K562 (cell line): ENCODE data around the gene ANO8. TPM values are rescaled to one million over a fixed set of nuclear protein-coding genes. Genes with fewer than 3 reads are reported as not detected.

Source experiments
- CBFA2T3 ChIP-seq: fragments of 450-650 bp; IDR thresholded peaks from 2 replicates; pipeline ENCODE4 v1.6.1; 2017
- CBX5 ChIP-seq: IDR thresholded peaks from 2 replicates; pipeline ENCODE4 v1.6.1; 2014; ENCODE audit warnings: low read depth, borderline replicate concordance
- CREM ChIP-seq: IDR thresholded peaks from 2 replicates; pipeline ENCODE4 v1.6.1; 2014; ENCODE audit warnings: antibody characterized with exemption, low read depth
- CSDE1 ChIP-seq, 2 experiments: fragments of 450-650 bp; IDR thresholded peaks; 2 replicates each; pipeline ENCODE4 v1.6.1; 2016; ENCODE audit warnings: mild to moderate bottlenecking in 1 of 2
- HCFC1 ChIP-seq: IDR thresholded peaks from 2 replicates; pipeline ENCODE4 v1.6.1; 2012; ENCODE audit warnings: low read depth, low read length, improper control_type of control experiment
- KLF10 ChIP-seq: fragments of 250-450 bp; sonication (Bioruptor Pico); IDR thresholded peaks from 2 replicates; pipeline ENCODE4 v1.6.1; 2021; ENCODE audit warnings: matching md5 sums
- NFYB ChIP-seq: IDR thresholded peaks from 2 replicates; pipeline ENCODE4 v1.6.1; 2011; ENCODE audit warnings: mild to moderate bottlenecking, moderate library complexity; ENCODE audit not compliant: insufficient read length; ENCODE audit errors: extremely low read depth
- RBM25 ChIP-seq: fragments of 200-400 bp; formaldehyde crosslinking; IDR thresholded peaks from 2 replicates; pipeline ENCODE4 v1.6.1; 2018; ENCODE audit warnings: low read length, low read depth, moderate library complexity; ENCODE audit not compliant: severe bottlenecking
- SMAD4 ChIP-seq: fragments of 250-450 bp; sonication (Bioruptor Pico); conservative IDR thresholded peaks from 2 replicates; pipeline ENCODE4 v1.8.0; 2021; ENCODE audit warnings: inconsistent platforms, mild to moderate bottlenecking, moderate library complexity
- SNIP1 ChIP-seq: fragments of 450-650 bp; IDR thresholded peaks from 2 replicates; pipeline ENCODE4 v1.7.1; 2017; ENCODE audit warnings: low read depth, mild to moderate bottlenecking
- SP2 ChIP-seq: IDR thresholded peaks from 2 replicates; pipeline ENCODE4 v1.6.1; 2011; ENCODE audit warnings: mild to moderate bottlenecking, low read depth, low read length, moderate library complexity; ENCODE audit not compliant: poor library complexity, severe bottlenecking; ENCODE audit errors: extremely low read depth
- ZEB2 ChIP-seq: fragments of 450-650 bp; IDR thresholded peaks from 2 replicates; pipeline ENCODE4 v1.6.1; 2016
- ZNF436 ChIP-seq: fragments of 250-450, 450-650 bp; sonication (Bioruptor Pico); formaldehyde crosslinking; IDR thresholded peaks from 2 replicates; pipeline ENCODE4 v1.7.0; 2020; ENCODE audit warnings: mild to moderate bottlenecking
- ZNF449 ChIP-seq: fragments of 250-450 bp; sonication (Bioruptor Pico); IDR thresholded peaks from 2 replicates; pipeline ENCODE4 v1.8.0; 2022; ENCODE audit warnings: moderate library complexity, mild to moderate bottlenecking, inconsistent platforms
- polyA plus RNA-seq, 8 experiments: library from polyadenylated mRNA; depleted of rRNA in 4 of 8; stranded (reverse) in 5 of 8; unstranded in 3 of 8; fragments of >200 nt; fragmentation: Nextera tagmentation in 2 of 8; fragmentation: Illumina TruSeq in 1 of 8; extraction: Ambion mirVana in 2 of 8; extraction: Trizol in 1 of 8; gene quantifications; 2 replicates each; pipeline versions ENCODE4 v1.2.1 to v1.2.3, GENCODE V29; 2011 to 2014; ENCODE audit warnings: inconsistent platforms in 1 of 8, missing spikeins in 1 of 8
- total RNA-seq, 7 experiments: library from RNA; depleted of rRNA in 6 of 7; stranded (reverse); fragments of >200 nt in 6 of 7; fragmentation: Illumina TruSeq in 2 of 7; extraction: Trizol in 2 of 7; gene quantifications; 2 replicates each; pipeline versions ENCODE4 v1.2.1 to v1.2.3, GENCODE V29; 2011 to 2021; ENCODE audit warnings: low replicate concordance in 1 of 7
- TF ChIP-seq, protein P1 (sequence below): IDR thresholded peaks from 2 replicates; pipeline ENCODE4 v1.6.1; 2014; ENCODE audit warnings: antibody characterized with exemption
- TF ChIP-seq, protein P2 (sequence below): sonication (generic); formaldehyde crosslinking; IDR thresholded peaks from 2 replicates; pipeline ENCODE4 v1.8.0; 2023; ENCODE audit warnings: mild to moderate bottlenecking, missing genetic modification reagents
- TF ChIP-seq, protein P3 (sequence below): sonication (generic); formaldehyde crosslinking; IDR thresholded peaks from 2 replicates; pipeline ENCODE4 v1.8.0; 2022; ENCODE audit warnings: mild to moderate bottlenecking, missing genetic modification reagents, borderline replicate concordance
- TF ChIP-seq, protein P4 (sequence below): fragments of 450-650 bp; IDR thresholded peaks from one replicate; pipeline ENCODE4 v1.6.1; 2018; ENCODE audit warnings: mild to moderate bottlenecking, moderate library complexity; ENCODE audit not compliant: partially characterized antibody

ANO8 gene
- total and polyA plus RNA-seq, 9 of the 15 experiments (the other 6 are each of a cell fraction or from before 2014, with no cell fraction given): 0.07 to 7.6 (median 2.3) TPM; not detected in 1

- TF ChIP-seq, protein P1, sequence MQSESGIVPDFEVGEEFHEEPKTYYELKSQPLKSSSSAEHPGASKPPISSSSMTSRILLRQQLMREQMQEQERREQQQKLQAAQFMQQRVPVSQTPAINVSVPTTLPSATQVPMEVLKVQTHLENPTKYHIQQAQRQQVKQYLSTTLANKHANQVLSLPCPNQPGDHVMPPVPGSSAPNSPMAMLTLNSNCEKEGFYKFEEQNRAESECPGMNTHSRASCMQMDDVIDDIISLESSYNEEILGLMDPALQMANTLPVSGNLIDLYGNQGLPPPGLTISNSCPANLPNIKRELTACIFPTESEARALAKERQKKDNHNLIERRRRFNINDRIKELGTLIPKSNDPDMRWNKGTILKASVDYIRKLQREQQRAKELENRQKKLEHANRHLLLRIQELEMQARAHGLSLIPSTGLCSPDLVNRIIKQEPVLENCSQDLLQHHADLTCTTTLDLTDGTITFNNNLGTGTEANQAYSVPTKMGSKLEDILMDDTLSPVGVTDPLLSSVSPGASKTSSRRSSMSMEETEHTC: no peak
- TF ChIP-seq SMAD4: no peak
- TF ChIP-seq ZNF436 (CRISPR knock-in tag): no peak
- TF ChIP-seq, protein P2, sequence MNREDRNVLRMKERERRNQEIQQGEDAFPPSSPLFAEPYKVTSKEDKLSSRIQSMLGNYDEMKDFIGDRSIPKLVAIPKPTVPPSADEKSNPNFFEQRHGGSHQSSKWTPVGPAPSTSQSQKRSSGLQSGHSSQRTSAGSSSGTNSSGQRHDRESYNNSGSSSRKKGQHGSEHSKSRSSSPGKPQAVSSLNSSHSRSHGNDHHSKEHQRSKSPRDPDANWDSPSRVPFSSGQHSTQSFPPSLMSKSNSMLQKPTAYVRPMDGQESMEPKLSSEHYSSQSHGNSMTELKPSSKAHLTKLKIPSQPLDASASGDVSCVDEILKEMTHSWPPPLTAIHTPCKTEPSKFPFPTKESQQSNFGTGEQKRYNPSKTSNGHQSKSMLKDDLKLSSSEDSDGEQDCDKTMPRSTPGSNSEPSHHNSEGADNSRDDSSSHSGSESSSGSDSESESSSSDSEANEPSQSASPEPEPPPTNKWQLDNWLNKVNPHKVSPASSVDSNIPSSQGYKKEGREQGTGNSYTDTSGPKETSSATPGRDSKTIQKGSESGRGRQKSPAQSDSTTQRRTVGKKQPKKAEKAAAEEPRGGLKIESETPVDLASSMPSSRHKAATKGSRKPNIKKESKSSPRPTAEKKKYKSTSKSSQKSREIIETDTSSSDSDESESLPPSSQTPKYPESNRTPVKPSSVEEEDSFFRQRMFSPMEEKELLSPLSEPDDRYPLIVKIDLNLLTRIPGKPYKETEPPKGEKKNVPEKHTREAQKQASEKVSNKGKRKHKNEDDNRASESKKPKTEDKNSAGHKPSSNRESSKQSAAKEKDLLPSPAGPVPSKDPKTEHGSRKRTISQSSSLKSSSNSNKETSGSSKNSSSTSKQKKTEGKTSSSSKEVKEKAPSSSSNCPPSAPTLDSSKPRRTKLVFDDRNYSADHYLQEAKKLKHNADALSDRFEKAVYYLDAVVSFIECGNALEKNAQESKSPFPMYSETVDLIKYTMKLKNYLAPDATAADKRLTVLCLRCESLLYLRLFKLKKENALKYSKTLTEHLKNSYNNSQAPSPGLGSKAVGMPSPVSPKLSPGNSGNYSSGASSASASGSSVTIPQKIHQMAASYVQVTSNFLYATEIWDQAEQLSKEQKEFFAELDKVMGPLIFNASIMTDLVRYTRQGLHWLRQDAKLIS (CRISPR knock-in tag): no peak
- no peak for TF ChIP-seq CSDE1 (IDR thresholded peaks at IDR 0.05)
- TF ChIP-seq HCFC1: peak; percentile 37; the same call in 1 of the 2 replicates
- no peak for TF ChIP-seq KLF10 (CRISPR knock-in tag)
- TF ChIP-seq SP2: no peak
- TF ChIP-seq, protein P3, sequence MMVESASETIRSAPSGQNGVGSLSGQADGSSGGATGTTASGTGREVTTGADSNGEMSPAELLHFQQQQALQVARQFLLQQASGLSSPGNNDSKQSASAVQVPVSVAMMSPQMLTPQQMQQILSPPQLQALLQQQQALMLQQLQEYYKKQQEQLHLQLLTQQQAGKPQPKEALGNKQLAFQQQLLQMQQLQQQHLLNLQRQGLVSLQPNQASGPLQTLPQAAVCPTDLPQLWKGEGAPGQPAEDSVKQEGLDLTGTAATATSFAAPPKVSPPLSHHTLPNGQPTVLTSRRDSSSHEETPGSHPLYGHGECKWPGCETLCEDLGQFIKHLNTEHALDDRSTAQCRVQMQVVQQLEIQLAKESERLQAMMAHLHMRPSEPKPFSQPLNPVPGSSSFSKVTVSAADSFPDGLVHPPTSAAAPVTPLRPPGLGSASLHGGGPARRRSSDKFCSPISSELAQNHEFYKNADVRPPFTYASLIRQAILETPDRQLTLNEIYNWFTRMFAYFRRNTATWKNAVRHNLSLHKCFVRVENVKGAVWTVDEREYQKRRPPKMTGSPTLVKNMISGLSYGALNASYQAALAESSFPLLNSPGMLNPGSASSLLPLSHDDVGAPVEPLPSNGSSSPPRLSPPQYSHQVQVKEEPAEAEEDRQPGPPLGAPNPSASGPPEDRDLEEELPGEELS: no peak
- no peak for TF ChIP-seq CBX5
- no peak for TF ChIP-seq CBFA2T3
- TF ChIP-seq, protein P4, sequence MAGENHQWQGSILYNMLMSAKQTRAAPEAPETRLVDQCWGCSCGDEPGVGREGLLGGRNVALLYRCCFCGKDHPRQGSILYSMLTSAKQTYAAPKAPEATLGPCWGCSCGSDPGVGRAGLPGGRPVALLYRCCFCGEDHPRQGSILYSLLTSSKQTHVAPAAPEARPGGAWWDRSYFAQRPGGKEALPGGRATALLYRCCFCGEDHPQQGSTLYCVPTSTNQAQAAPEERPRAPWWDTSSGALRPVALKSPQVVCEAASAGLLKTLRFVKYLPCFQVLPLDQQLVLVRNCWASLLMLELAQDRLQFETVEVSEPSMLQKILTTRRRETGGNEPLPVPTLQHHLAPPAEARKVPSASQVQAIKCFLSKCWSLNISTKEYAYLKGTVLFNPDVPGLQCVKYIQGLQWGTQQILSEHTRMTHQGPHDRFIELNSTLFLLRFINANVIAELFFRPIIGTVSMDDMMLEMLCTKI: no peak
- no peak for TF ChIP-seq ZEB2
- TF ChIP-seq RBM25: no peak
- no peak for TF ChIP-seq SNIP1
- TF ChIP-seq CREM: peak; percentile 59; the same call in 1 of the 2 replicates
- no peak for TF ChIP-seq ZNF449 (CRISPR knock-in tag)
- no peak for TF ChIP-seq NFYB
These were observed 42.2 kb downstream of the ANO8 start (continued) for GRCh38 chr19:17292301-17293074.
